ENCODE data around the gene TKTL2.

DNA sequence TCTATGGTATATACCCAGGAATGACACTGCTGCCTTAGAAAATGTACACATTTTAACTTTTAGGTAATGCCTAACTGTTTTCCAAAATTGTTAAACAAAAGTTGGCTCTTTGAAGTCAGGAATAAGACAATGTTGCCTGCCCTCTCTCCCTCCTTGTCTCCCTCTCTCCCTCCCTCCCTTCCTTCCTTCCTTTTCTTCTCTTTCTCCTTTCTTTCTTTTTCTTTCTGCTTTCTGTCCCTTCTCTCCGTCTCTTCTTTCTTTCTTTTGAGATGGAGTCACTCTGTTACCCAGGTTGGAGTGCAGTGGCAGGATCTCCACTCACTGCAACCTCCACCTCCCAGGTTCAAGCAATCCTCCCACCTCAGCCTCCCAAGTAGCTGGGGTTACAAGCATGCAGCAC is 16.4 kb upstream of the TKTL2 start:
- no peak for TF ChIP-seq CTCF (IDR thresholded peaks at IDR 0.05)
- no peak for TF ChIP-seq EP300 (IDR thresholded peaks at IDR 0.05)
- TF ChIP-seq POLR2A (IDR thresholded peaks at IDR 0.05), result no peak
